ENCODE results near the gene HERPUD2.

HERPUD2 gene

GRCh38 chr7:35650751-35651150 lies 44.2 kb downstream of the HERPUD2 start:
- no peak for DNase-seq (ENCODE audit: extremely low spot score)
- ChIA-PET CTCF (no interaction called here), POLR2A (no interaction called here)
- no peak for TF ChIP-seq LEF1 (IDR thresholded peaks at IDR 0.05; ENCODE audit: borderline replicate concordance)
- no peak for TF ChIP-seq ELF4 (IDR thresholded peaks at IDR 0.05)
- TF ChIP-seq L3MBTL2 (conservative IDR thresholded peaks at IDR 0.05) = no peak
- no peak for TF ChIP-seq NFRKB (IDR thresholded peaks at IDR 0.05)
- no peak for TF ChIP-seq ZNF384 (IDR thresholded peaks at IDR 0.05)
- TF ChIP-seq PKNOX1 (IDR thresholded peaks at IDR 0.05) = no peak

GRCh38 chr7:35649711-35650110 lies 45.2 kb downstream of the HERPUD2 start:
- TF ChIP-seq NFRKB (IDR thresholded peaks at IDR 0.05) = no peak
- no peak for TF ChIP-seq ARNT (IDR thresholded peaks at IDR 0.05)
- TF ChIP-seq LEF1 (IDR thresholded peaks at IDR 0.05; ENCODE audit: borderline replicate concordance) = no peak
- TF ChIP-seq SUZ12 (IDR thresholded peaks at IDR 0.05) = no peak
- no peak for DNase-seq (ENCODE audit: extremely low spot score)
- POLR2A ChIA-PET = no interaction called here
- CTCF ChIA-PET = no interaction called here

GRCh38 chr7:35648367-35648766 lies 46.6 kb downstream of the HERPUD2 start:
- POLR2A ChIA-PET = no interaction called here
- no peak for DNase-seq (ENCODE audit: extremely low spot score)
- CTCF ChIA-PET = no interaction called here
- no peak for TF ChIP-seq ARNT (IDR thresholded peaks at IDR 0.05)
- TF ChIP-seq LEF1 (IDR thresholded peaks at IDR 0.05; ENCODE audit: borderline replicate concordance) = no peak
- TF ChIP-seq PKNOX1 (IDR thresholded peaks at IDR 0.05) = no peak
- TF ChIP-seq ZNF384 (IDR thresholded peaks at IDR 0.05) = no peak
- no peak for TF ChIP-seq FOXK2 (IDR thresholded peaks at IDR 0.05)
- TF ChIP-seq ELF4 (IDR thresholded peaks at IDR 0.05) = no peak
- TF ChIP-seq SP1 (IDR thresholded peaks at IDR 0.05) = no peak
- TF ChIP-seq FOXM1 (IDR thresholded peaks at IDR 0.05; ENCODE audit: borderline replicate concordance) = no peak
- TF ChIP-seq NFRKB (IDR thresholded peaks at IDR 0.05) = no peak
- no peak for TF ChIP-seq CTBP1 (IDR thresholded peaks at IDR 0.05; ENCODE audit: borderline replicate concordance)
- no peak for TF ChIP-seq BHLHE40 (IDR thresholded peaks at IDR 0.05; ENCODE audit: borderline replicate concordance)
- no peak for TF ChIP-seq L3MBTL2 (conservative IDR thresholded peaks at IDR 0.05)
- TF ChIP-seq HDGF (IDR thresholded peaks at IDR 0.05; ENCODE audit: borderline replicate concordance) = no peak
- TF ChIP-seq FOXA1 (IDR thresholded peaks at IDR 0.05) = no peak
- no peak for TF ChIP-seq TARDBP (IDR thresholded peaks at IDR 0.05)
- no peak for TF ChIP-seq SUZ12 (IDR thresholded peaks at IDR 0.05)

GRCh38 chr7:35647171-35647574 lies 47.8 kb downstream of the HERPUD2 start:
- ChIA-PET CTCF (interaction anchor here (0.6 to 0.8 kb wide), 3 partner anchors 20 to 260 kb away, joined by 3 to 4 read pairs (median 4); no protein-coding TSS in a partner anchor), POLR2A (interaction anchor here (1.0 kb wide), 1 partner anchor 154 kb away, joined by 3 read pairs; the partner anchor contains the start of gene SEPTIN7)
- peak; percentile 55 for TF ChIP-seq PKNOX1 (IDR thresholded peaks at IDR 0.05)
- no peak for TF ChIP-seq FOXM1 (IDR thresholded peaks at IDR 0.05; ENCODE audit: borderline replicate concordance)
- DNase-seq (ENCODE audit: extremely low spot score) = peak; percentile 18

- no peak for TF ChIP-seq BHLHE40 (IDR thresholded peaks at IDR 0.05; ENCODE audit: borderline replicate concordance)
- TF ChIP-seq ZNF384 (IDR thresholded peaks at IDR 0.05) = no peak
- no peak for TF ChIP-seq ELF4 (IDR thresholded peaks at IDR 0.05)
- TF ChIP-seq SUZ12 (IDR thresholded peaks at IDR 0.05) = no peak
- TF ChIP-seq FOXM1 (IDR thresholded peaks at IDR 0.05; ENCODE audit: borderline replicate concordance) = no peak
- no peak for TF ChIP-seq LEF1 (IDR thresholded peaks at IDR 0.05; ENCODE audit: borderline replicate concordance)
- no peak for TF ChIP-seq SP1 (IDR thresholded peaks at IDR 0.05)
- no peak for TF ChIP-seq TARDBP (IDR thresholded peaks at IDR 0.05)
- no peak for TF ChIP-seq ARNT (IDR thresholded peaks at IDR 0.05)
- no peak for TF ChIP-seq HDGF (IDR thresholded peaks at IDR 0.05; ENCODE audit: borderline replicate concordance)
- no peak for TF ChIP-seq NFRKB (IDR thresholded peaks at IDR 0.05)
- TF ChIP-seq PKNOX1 (IDR thresholded peaks at IDR 0.05) = no peak
- no peak for TF ChIP-seq L3MBTL2 (conservative IDR thresholded peaks at IDR 0.05)
- TF ChIP-seq FOXK2 (IDR thresholded peaks at IDR 0.05) = no peak
- TF ChIP-seq FOXA1 (IDR thresholded peaks at IDR 0.05) = no peak
- TF ChIP-seq CTBP1 (IDR thresholded peaks at IDR 0.05; ENCODE audit: borderline replicate concordance) = no peak
- DNase-seq (ENCODE audit: extremely low spot score) = no peak
- POLR2A ChIA-PET = interaction anchor here (1.0 kb wide), 1 partner anchor 155 kb away, joined by 3 read pairs; the partner anchor contains the start of gene SEPTIN7
- CTCF ChIA-PET = interaction anchor here (0.6 to 0.8 kb wide), 2 partner anchors 51 to 260 kb away, joined by 4 read pairs; no protein-coding TSS in a partner anchor
Measured at GRCh38 chr7:35646289-35647023, 48.5 kb downstream of the HERPUD2 start.

GRCh38 chr7:35645691-35646090 lies 49.2 kb downstream of the HERPUD2 start:
- TF ChIP-seq NFRKB (IDR thresholded peaks at IDR 0.05) = no peak
- no peak for TF ChIP-seq SP1 (IDR thresholded peaks at IDR 0.05)
- no peak for TF ChIP-seq ZNF384 (IDR thresholded peaks at IDR 0.05)
- no peak for TF ChIP-seq ARNT (IDR thresholded peaks at IDR 0.05)
- no peak for TF ChIP-seq HDGF (IDR thresholded peaks at IDR 0.05; ENCODE audit: borderline replicate concordance)
- TF ChIP-seq FOXK2 (IDR thresholded peaks at IDR 0.05) = no peak
- no peak for TF ChIP-seq FOXM1 (IDR thresholded peaks at IDR 0.05; ENCODE audit: borderline replicate concordance)
- TF ChIP-seq TARDBP (IDR thresholded peaks at IDR 0.05) = no peak
- TF ChIP-seq SUZ12 (IDR thresholded peaks at IDR 0.05) = no peak
- no peak for TF ChIP-seq CTBP1 (IDR thresholded peaks at IDR 0.05; ENCODE audit: borderline replicate concordance)
- TF ChIP-seq LEF1 (IDR thresholded peaks at IDR 0.05; ENCODE audit: borderline replicate concordance) = no peak
- no peak for TF ChIP-seq L3MBTL2 (conservative IDR thresholded peaks at IDR 0.05)
- no peak for TF ChIP-seq ELF4 (IDR thresholded peaks at IDR 0.05)
- DNase-seq (ENCODE audit: extremely low spot score) = no peak
- POLR2A ChIA-PET = no interaction called here
- CTCF ChIA-PET = no interaction called here

Data from HEK293T (cell line).